Activated CD4-positive, alpha-beta memory T cell treated with anti-CD3 and anti-CD28 coated beads for 36 hours (primary cell): ENCODE measurements around the gene BICRA. TPM values are rescaled to one million over a fixed set of nuclear protein-coding genes. Genes with fewer than 3 reads are reported as not detected.

Experiments used
- CTCF ChIA-PET: fragments of 350-600 bp; sonication (Branson Sonifier 250); formaldehyde crosslinking; loops from one replicate; lab custom pipeline; 2021; ENCODE audit warnings: antibody characterized with exemption, inconsistent platforms; lab: Charles Lee
- POLR2A ChIA-PET: fragments of 350-600 bp; sonication (Branson Sonifier 250); formaldehyde crosslinking; loops from one replicate; lab custom pipeline; 2021; ENCODE audit warnings: antibody characterized with exemption; lab: Charles Lee
- DNase-seq: peaks from one replicate; pipeline ENCODE4 v3.0.0-alpha.2; 2020
- H3K27ac Mint-ChIP-seq: one replicate; pipeline ENCODE4 v1.8.0; 2021; ENCODE audit warnings: mixed read lengths
- H3K27me3 Mint-ChIP-seq: one replicate; pipeline ENCODE4 v1.8.0; 2021; ENCODE audit warnings: mixed read lengths
- H3K36me3 Mint-ChIP-seq: one replicate; pipeline ENCODE4 v1.8.0; 2021; ENCODE audit warnings: mixed read lengths
- H3K4me1 Mint-ChIP-seq: one replicate; pipeline ENCODE4 v1.8.0; 2021; ENCODE audit warnings: low read depth, mixed read lengths
- H3K4me3 Mint-ChIP-seq: one replicate; pipeline ENCODE4 v1.8.0; 2021; ENCODE audit warnings: mild to moderate bottlenecking, mixed read lengths
- H3K9me3 Mint-ChIP-seq: one replicate; pipeline ENCODE4 v1.8.0; 2021; ENCODE audit warnings: mixed read lengths
- intact Hi-C: fragments of 100-400 bp; cut with micrococcal nuclease; formaldehyde crosslinking; loops from one replicate; pipeline ENCODE4 v1.15.1; 2023
- total RNA-seq, 2 experiments: library from RNA; stranded (reverse); gene quantifications; one replicate each; pipeline ENCODE4 v1.2.3, GENCODE V29; 2021

The BICRA gene
- total RNA-seq, 2 experiments from 2014 or later: 11.9 to 14.0 TPM

DNA sequence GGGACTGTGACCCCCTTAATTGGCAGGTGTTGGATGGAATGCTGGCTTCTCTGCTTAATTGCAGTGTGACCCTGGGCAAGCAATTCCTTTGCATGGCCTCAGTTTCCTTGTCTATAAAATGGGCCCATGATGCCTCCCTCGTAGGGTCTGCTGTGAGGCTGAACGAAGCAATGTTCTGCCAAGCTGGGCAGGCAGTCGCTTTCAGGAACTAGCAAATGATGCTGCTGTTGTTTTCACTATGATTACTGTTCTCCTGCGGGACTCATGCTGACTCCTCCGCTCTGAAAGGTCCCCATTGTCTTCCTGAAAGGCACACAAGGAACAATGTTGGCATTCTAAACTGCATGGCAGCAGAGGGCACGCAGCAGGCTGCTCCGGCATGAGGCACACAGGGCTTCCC is 6.8 kb downstream of the BICRA start:
- H3K9me3 Mint-ChIP-seq: no peaks in the 10 kb centered on the region
- no peak for DNase-seq
- peaks cover 38% of the 10 kb centered on the region for H3K4me1 Mint-ChIP-seq
- ChIA-PET POLR2A (interaction anchor here (1.0 kb wide), 1 partner anchor 15 kb away, joined by 3 read pairs; no protein-coding TSS in a partner anchor), CTCF (no interaction called here)
- H3K27me3 Mint-ChIP-seq: no peaks in the 10 kb centered on the region
- intact Hi-C loops: no loop called here
- peaks cover 6% of the 10 kb centered on the region for H3K36me3 Mint-ChIP-seq
- H3K4me3 Mint-ChIP-seq: no peak overlapping the region
- no peak overlapping the region for H3K27ac Mint-ChIP-seq

DNA sequence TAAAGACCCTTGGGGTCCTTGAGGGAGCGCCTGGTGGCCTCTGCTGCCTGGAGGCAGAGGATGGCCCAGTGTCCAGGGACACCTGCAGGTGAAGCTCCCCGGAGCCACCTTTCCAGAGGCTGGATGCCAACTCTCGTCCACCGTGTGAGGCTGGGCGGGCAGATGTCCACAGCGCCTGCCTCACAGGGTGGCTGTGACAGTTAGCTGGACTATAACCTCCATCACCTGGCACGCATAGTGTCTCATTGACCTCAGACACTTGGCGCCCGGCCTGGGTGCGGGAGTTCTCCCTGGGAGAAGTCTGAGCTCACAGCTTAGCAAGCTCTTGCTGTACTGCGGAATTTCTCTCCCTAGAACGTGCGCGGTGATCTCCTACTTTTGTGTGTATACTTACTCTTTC is 9.8 kb downstream of the BICRA start:
- Mint-ChIP-seq H3K4me3 (no peak overlapping the region), H3K27me3 (no peaks in the 10 kb centered on the region), H3K4me1 (peaks cover 28% of the 10 kb centered on the region), H3K9me3 (no peaks in the 10 kb centered on the region), H3K27ac (no peak overlapping the region), H3K36me3 (peaks cover 6% of the 10 kb centered on the region)
- POLR2A ChIA-PET: no interaction called here
- CTCF ChIA-PET: no interaction called here
- DNase-seq: no peak
- intact Hi-C loops: no loop called here

DNA sequence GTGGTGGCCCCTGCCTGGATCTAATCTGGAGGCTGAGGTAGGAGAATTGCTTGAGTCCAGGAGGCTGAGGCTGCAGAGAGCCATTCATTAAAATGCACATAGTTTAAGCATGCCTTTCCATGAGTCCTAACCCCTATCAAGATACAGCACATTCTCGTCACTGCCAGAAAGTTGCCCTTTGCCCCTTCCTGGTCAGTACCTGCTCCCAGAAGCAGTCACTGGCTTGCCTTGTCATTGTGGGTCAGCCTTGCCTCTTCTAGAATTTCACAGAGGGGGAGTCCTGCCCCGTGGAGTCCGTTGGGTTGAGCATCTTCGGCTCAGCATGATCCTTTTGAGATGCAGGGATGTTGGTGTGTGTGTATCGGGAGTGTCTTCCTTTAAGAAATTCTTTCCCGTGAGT is 10.8 kb downstream of the BICRA start:
- Mint-ChIP-seq H3K27ac (no peak overlapping the region), H3K36me3 (peaks cover 3% of the 10 kb centered on the region), H3K4me3 (no peak overlapping the region), H3K9me3 (no peaks in the 10 kb centered on the region), H3K27me3 (no peaks in the 10 kb centered on the region), H3K4me1 (peaks cover 34% of the 10 kb centered on the region)
- intact Hi-C loops: no loop called here
- no peak for DNase-seq
- ChIA-PET POLR2A (no interaction called here), CTCF (no interaction called here)

DNA sequence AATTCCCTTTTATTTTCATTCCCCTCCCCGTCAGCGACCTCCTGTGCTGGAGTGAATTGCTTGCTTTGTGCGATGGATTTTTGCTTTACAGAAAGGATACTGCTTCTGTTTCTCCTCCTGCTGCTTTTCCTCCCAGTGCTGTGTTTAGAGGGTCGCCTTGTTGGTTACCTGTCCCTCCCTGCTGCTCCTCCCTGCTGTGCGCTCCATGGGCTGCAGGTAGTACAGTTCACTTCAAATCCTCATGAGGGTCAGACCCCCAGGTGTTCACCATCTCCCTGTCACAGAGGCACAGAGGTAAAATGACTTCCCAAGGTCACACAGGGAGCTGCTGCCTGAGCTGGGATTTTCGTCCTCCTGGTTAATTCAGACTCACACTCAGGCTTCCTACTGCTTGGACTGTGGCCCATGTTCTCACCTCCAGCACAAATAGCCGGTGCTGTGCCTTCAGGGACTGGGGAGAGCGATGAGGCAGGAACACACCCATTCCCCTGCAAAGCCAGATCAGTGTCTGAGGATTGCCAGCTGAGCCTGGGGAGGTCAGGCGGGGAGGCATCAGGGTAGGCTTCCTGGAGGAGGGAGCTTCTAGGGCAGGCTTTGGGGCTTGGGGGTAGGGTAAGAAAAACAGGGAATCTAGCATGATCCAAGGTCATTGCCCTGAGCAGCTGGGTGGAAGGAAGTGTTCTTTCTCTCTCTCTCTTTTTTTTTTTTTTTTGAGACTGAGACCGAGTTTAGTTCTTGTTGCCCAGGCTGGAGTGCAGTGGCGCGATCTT is 14.4 kb downstream of the BICRA start:
- intact Hi-C loops: no loop called here
- Mint-ChIP-seq H3K36me3 (peaks cover 2% of the 10 kb centered on the region), H3K9me3 (no peaks in the 10 kb centered on the region), H3K4me1 (peaks cover 30% of the 10 kb centered on the region), H3K27me3 (no peaks in the 10 kb centered on the region), H3K27ac (no peak overlapping the region), H3K4me3 (no peak overlapping the region)
- DNase-seq: no peak
- POLR2A ChIA-PET: no interaction called here
- CTCF ChIA-PET: no interaction called here

DNA sequence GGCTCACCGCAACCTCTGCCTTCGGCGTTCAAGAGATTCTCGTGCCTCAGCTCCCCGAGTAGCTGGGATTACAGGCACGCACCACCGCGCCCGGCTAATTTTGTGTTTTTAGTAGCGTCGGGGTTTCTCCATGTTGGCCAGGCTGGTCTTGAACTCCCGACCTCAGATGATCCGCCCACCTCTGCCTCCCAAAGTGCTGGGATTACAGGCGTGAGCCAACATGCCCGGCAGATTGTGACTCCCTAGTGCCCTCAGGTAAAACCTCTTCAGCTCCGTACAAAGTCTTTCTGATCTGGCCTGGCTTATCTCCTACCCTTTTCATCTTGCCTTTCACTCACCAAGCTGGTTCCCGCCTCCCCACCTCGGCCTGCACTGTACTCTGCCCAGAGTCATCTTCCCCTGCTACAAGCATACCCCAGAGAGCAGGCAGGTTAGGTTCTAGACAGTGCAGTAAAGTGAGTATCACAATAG is 15.0 kb downstream of the BICRA start:
- no peak for DNase-seq
- no peaks in the 10 kb centered on the region for H3K9me3 Mint-ChIP-seq
- H3K27ac Mint-ChIP-seq: no peak overlapping the region
- intact Hi-C loops: no loop called here
- ChIA-PET POLR2A (no interaction called here), CTCF (interaction anchor here (1.0 kb wide), 1 partner anchor 83 kb away, joined by 3 read pairs; no protein-coding TSS in a partner anchor)
- H3K27me3 Mint-ChIP-seq: no peaks in the 10 kb centered on the region
- peaks cover 2% of the 10 kb centered on the region for H3K36me3 Mint-ChIP-seq
- H3K4me3 Mint-ChIP-seq: no peak overlapping the region
- peaks cover 28% of the 10 kb centered on the region for H3K4me1 Mint-ChIP-seq

DNA sequence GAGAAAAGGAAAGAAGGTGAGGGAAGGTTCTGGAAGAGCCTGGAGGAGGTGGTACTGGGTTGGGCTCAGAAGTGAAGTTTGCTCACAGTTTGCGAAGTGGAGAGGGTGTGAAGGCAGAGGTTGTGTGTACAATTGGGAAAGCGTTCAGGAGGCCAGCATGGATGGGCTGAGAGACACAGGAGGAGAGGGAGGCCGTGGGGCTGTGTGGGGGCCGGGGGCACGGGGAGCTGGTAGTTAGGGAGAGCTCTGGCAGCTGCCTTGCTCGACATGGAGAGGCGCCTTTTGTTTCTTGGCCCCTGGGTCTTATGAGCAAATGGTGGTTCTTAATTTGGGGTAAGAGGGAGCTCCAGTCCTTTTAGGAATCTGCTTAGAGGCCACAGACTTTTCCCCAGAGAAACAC is 16.7 kb downstream of the BICRA start:
- ChIA-PET POLR2A (no interaction called here), CTCF (interaction anchor here (0.6 to 1.8 kb wide), 4 partner anchors 81 to 688 kb away, joined by 3 to 5 read pairs (median 4); no protein-coding TSS in a partner anchor)
- peaks cover 4% of the 10 kb centered on the region for H3K36me3 Mint-ChIP-seq
- H3K4me1 Mint-ChIP-seq: peaks cover 26% of the 10 kb centered on the region
- H3K9me3 Mint-ChIP-seq: no peaks in the 10 kb centered on the region
- no peak for DNase-seq
- H3K27ac Mint-ChIP-seq: no peak overlapping the region
- H3K27me3 Mint-ChIP-seq: no peaks in the 10 kb centered on the region
- no peak overlapping the region for H3K4me3 Mint-ChIP-seq
- intact Hi-C loops: no loop called here

DNA sequence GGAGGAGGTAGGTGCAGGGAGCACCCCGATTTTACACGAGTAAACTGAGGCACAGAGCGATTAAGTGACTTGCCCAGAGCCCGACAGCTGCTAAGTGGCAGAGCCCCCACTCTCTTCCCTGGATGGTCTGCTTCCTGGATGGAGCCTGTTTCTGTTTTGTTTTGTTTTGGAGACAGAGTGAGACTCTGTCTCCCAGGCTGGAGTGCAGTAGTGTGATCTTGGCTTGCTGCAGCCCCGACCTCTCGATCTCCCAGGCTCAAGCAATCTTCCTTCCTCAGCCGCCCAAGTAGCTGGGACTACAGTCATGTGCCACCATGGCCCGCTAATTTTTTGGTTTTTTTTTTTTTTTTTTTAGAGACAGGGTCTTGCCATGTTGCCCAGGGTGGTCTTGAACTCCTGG is 17.3 kb downstream of the BICRA start:
- peaks cover 23% of the 10 kb centered on the region for H3K4me1 Mint-ChIP-seq
- CTCF ChIA-PET: interaction anchor here (0.9 to 1.8 kb wide), 3 partner anchors 81 to 190 kb away, joined by 3 to 5 read pairs (median 4); no protein-coding TSS in a partner anchor
- no peaks in the 10 kb centered on the region for H3K27me3 Mint-ChIP-seq
- peaks cover 6% of the 10 kb centered on the region for H3K36me3 Mint-ChIP-seq
- no peak for DNase-seq
- intact Hi-C loops: no loop called here
- POLR2A ChIA-PET: no interaction called here
- H3K4me3 Mint-ChIP-seq: no peak overlapping the region
- H3K9me3 Mint-ChIP-seq: no peaks in the 10 kb centered on the region
- no peak overlapping the region for H3K27ac Mint-ChIP-seq

DNA sequence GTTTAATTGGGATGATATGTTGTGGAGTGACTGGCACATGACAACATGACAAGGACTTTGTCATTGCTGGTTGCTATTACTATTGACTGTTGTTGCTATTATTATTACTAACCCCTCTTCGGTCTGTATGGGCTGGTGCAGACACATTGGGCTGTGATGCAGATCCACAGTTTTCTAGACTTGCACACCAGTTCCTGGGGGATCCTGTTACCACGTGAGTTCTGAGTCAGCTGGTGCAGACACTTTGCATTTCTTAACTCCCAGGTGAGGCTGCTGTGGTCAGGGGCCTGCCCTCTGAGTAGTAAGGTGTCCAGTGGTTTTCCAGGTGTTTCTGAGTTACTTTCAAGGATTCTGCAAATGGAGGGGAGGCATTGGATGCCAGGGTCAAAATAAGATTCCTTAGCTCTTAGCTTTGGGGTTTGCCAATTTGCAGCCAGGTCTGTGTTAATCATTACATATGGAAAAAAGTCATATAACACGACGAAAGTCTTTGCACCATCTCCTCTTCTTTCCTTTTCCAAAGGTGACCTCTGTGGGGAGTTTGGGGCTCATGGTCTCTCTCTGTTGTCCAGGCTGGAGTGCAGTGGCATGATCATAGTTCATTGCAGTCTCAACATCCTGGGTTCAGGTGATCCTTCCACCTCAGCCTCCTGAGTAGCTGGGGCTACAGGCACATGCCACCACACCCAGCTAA is 19.3 kb downstream of the BICRA start:
- Mint-ChIP-seq H3K4me3 (no peak overlapping the region), H3K36me3 (peaks cover 6% of the 10 kb centered on the region), H3K27ac (no peak overlapping the region), H3K9me3 (no peaks in the 10 kb centered on the region), H3K27me3 (no peaks in the 10 kb centered on the region), H3K4me1 (peaks cover 26% of the 10 kb centered on the region)
- ChIA-PET POLR2A (no interaction called here), CTCF (no interaction called here)
- intact Hi-C loops: no loop called here
- no peak for DNase-seq

DNA sequence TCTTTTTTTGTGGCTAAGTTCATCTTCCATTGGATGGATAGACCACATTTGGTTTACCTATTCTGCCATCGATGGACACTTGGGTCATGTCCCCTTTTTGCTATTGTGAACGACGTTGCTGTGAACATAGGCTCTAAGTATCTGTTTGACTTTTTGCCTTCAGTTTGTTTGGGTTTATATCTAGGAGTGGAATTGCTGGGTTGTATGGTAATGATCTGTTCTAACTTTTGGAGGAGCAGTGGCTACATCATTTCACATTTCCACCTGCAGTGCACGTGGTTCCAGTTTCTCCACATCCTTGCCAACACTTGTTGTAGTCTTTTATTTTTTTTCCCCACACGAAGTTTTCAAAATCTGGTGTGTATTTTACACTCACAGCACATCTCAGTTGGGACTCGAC is 21.7 kb downstream of the BICRA start:
- ChIA-PET POLR2A (no interaction called here), CTCF (interaction anchor here (1.2 kb wide), 1 partner anchor 69 kb away, joined by 3 read pairs; no protein-coding TSS in a partner anchor)
- no peak overlapping the region for H3K27ac Mint-ChIP-seq
- no peaks in the 10 kb centered on the region for H3K27me3 Mint-ChIP-seq
- H3K4me3 Mint-ChIP-seq: no peak overlapping the region
- peaks cover 6% of the 10 kb centered on the region for H3K36me3 Mint-ChIP-seq
- intact Hi-C loops: no loop called here
- no peaks in the 10 kb centered on the region for H3K9me3 Mint-ChIP-seq
- peaks cover 20% of the 10 kb centered on the region for H3K4me1 Mint-ChIP-seq
- no peak for DNase-seq

DNA sequence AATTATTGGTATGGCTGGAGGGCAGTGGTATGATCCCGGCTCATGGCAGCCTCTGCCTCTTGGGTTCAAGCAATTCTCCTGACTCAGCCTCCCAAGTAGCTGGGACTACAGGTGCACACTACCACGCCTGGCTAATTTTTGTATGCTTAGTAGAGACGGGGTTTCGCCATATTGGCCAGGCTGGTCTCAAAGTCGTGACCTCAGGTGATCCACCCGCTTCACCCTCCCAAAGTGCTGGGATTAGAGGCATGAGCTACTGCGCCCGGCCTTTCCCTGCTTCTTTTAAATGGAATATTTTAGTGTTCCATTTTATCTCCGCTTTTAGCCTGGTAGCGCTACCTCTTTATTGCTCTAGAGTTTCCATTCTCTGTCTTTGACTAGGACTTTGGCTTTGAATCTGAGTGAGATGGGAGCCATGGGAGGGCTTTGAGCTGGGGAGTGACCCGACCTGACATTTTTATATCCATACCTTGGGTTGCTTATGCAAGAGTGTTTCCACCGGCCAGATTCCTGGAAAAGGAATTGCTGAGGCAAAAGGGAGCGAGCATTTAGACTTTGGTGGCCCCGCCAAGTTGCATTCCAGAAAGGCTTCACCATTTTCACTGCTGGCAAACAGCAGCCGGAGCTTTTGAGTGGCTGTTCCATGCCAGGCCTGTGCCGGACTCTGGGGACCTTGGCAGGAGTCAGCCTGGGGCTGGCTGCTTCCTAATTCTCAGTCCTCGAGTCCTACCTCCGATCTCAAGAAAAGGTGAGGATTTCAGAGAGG is 22.9 kb downstream of the BICRA start:
- Mint-ChIP-seq H3K4me1 (peaks cover 22% of the 10 kb centered on the region), H3K4me3 (no peak overlapping the region), H3K27me3 (no peaks in the 10 kb centered on the region), H3K27ac (no peak overlapping the region), H3K36me3 (peaks cover 6% of the 10 kb centered on the region), H3K9me3 (no peaks in the 10 kb centered on the region)
- ChIA-PET POLR2A (interaction anchor here (0.6 kb wide), 1 partner anchor 49 kb away, joined by 4 read pairs; no protein-coding TSS in a partner anchor), CTCF (interaction anchor here (1.2 kb wide), 1 partner anchor 67 kb away, joined by 3 read pairs; no protein-coding TSS in a partner anchor)
- DNase-seq: no peak
- intact Hi-C loops: no loop called here

DNA sequence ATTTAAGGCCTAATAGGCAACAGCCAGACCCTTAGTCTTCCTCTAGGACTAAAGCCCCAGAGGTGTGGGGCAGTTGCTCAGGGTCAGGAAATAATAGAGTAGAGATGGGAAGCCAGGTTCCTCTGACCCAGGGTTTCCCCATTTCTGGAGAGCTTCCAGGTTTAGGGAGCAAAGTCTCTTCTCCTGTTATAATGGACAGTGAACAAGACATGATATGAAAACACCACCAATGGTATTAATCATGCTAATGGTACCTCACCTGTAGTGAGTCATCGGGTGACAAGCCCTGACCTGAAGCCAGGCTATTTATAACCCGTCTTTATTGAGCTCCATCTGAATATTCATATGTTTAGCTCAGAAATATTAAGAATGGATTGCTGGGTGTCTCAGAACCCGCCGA is 24.6 kb downstream of the BICRA start:
- Mint-ChIP-seq H3K27me3 (no peaks in the 10 kb centered on the region), H3K9me3 (no peaks in the 10 kb centered on the region), H3K4me3 (no peak overlapping the region), H3K4me1 (peaks cover 20% of the 10 kb centered on the region), H3K27ac (no peak overlapping the region), H3K36me3 (peaks cover 7% of the 10 kb centered on the region)
- DNase-seq: no peak
- ChIA-PET POLR2A (no interaction called here), CTCF (no interaction called here)
- intact Hi-C loops: no loop called here

DNA sequence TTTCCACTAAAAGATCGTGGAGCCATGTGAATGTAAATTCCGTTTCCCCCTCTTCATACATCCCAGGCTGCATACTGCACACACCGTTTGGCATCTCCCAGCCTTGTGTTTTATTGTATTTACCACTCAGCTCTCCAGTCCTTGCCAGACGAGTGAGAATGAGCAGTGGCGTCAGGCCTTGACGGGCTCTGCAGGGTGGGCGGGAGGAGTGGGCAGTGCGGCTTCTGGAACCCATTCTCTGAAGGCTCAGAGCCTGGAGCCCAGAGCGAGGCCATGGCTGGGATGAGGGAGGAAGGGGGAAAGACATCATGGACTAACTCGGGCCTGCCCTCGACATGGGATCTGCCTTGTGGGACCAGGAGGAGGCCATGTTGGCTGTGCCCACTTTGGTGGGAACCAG is 25.1 kb downstream of the BICRA start:
- no peak overlapping the region for H3K27ac Mint-ChIP-seq
- no peaks in the 10 kb centered on the region for H3K9me3 Mint-ChIP-seq
- no peak overlapping the region for H3K4me3 Mint-ChIP-seq
- H3K27me3 Mint-ChIP-seq: no peaks in the 10 kb centered on the region
- peaks cover 20% of the 10 kb centered on the region for H3K4me1 Mint-ChIP-seq
- no peak for DNase-seq
- peaks cover 7% of the 10 kb centered on the region for H3K36me3 Mint-ChIP-seq
- intact Hi-C loops: no loop called here
- ChIA-PET POLR2A (no interaction called here), CTCF (no interaction called here)
